GM12892 (cell line): ENCODE measurements around the gene CLTC.

Source experiments
- POLR2A ChIP-seq: IDR thresholded peaks from 2 replicates; pipeline ENCODE4 v1.6.1; 2011; ENCODE audit warnings: low read depth, low read length, control low read depth
- POLR2AphosphoS5 ChIP-seq: IDR thresholded peaks from 2 replicates; pipeline ENCODE4 v1.6.1; 2011; ENCODE audit warnings: low read depth, low read length, control low read depth
- TAF1 ChIP-seq: IDR thresholded peaks from 2 replicates; pipeline ENCODE4 v1.6.1; 2011; ENCODE audit warnings: low read depth, mild to moderate bottlenecking, control low read depth, low read length, borderline replicate concordance

DNA sequence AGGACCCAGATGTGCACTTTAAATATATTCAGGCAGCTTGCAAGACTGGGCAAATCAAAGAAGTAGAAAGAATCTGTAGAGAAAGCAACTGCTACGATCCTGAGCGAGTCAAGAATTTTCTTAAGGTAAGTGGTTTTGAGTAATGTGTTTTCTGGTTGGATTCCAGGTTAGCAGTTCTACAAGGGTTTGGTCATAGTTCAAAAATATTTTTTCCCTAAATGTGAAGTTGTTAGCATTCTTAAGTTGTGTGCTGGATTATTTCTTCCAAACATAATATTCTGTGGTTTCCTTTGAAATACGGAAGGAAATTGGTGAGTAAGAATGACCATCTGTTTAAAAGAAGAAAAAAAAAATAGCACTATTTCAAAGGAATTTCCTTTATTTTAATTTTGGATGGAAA lies 49.1 kb downstream of the CLTC start:
- TF ChIP-seq TAF1 (no peak), POLR2A (no peak), POLR2AphosphoS5 (no peak)
